MCF 10A (cell line): Measurements from ENCODE around the gene ENHO. TPM values are rescaled to one million over a fixed set of nuclear protein-coding genes. Genes with fewer than 3 reads are reported as not detected.
"Not testable (repeated sequence)": the region's sequence is repeated elsewhere in the genome, so short reads cannot be mapped to it uniquely, and the experiment has no call there.

Source experiments
- BruUV-seq: library from RNA; stranded (reverse); fragments of 400-500 nt; replicated peaks from 2 replicates; lab custom pipeline; 2021; lab: Mats Ljungman, UMichigan
- CTCF ChIA-PET: fragments of 300-600 bp; sonication (Branson Sonifier 250); formaldehyde crosslinking; extraction: SDS; loops from one replicate; lab custom pipeline; 2021; ENCODE audit warnings: antibody characterized with exemption, inconsistent platforms; lab: Yijun Ruan, JAX
- POLR2A ChIA-PET: fragments of 300-600, 350-650 bp; sonication (Branson Sonifier 250); formaldehyde crosslinking; extraction: SDS; loops from one replicate; lab custom pipeline; 2020; ENCODE audit warnings: antibody characterized with exemption, inconsistent platforms; lab: Yijun Ruan, JAX
- DNase-seq: peaks from one replicate; pipeline ENCODE4 v3.0.0-alpha.2; 2018; ENCODE audit not compliant: unreplicated experiment
- H3K27ac Mint-ChIP-seq: one replicate; pipeline ENCODE4 v1.8.0; 2022; ENCODE audit warnings: mild to moderate bottlenecking, low read depth, mixed read lengths; ENCODE audit not compliant: unreplicated experiment
- H3K27me3 Mint-ChIP-seq: one replicate; pipeline ENCODE4 v1.8.0; 2022; ENCODE audit warnings: mixed read lengths; ENCODE audit not compliant: insufficient read depth, unreplicated experiment
- H3K36me3 Mint-ChIP-seq: one replicate; pipeline ENCODE4 v1.8.0; 2022; ENCODE audit warnings: mild to moderate bottlenecking, moderate library complexity, mixed read lengths; ENCODE audit not compliant: insufficient read depth, unreplicated experiment
- H3K4me1 Mint-ChIP-seq: one replicate; pipeline ENCODE4 v1.8.0; 2022; ENCODE audit warnings: mixed read lengths; ENCODE audit not compliant: insufficient read depth, unreplicated experiment
- H3K4me3 Mint-ChIP-seq: one replicate; pipeline ENCODE4 v1.8.0; 2022; ENCODE audit warnings: mild to moderate bottlenecking, moderate library complexity, mixed read lengths; ENCODE audit not compliant: unreplicated experiment
- H3K9me3 Mint-ChIP-seq: one replicate; pipeline ENCODE4 v1.8.0; 2022; ENCODE audit warnings: mixed read lengths; ENCODE audit not compliant: unreplicated experiment
- CTCF ChIP-seq: fragments of 200-600 bp; IDR thresholded peaks from one replicate; pipeline ENCODE4 v1.8.0; 2022; ENCODE audit warnings: antibody characterized with exemption, mild to moderate bottlenecking; ENCODE audit not compliant: unreplicated experiment
- intact Hi-C: fragments of 100-400 bp; cut with micrococcal nuclease; formaldehyde crosslinking; loops from 2 replicates; pipeline ENCODE4 v1.14.1; 2022
- total RNA-seq: library from RNA; stranded (reverse); gene quantifications from 2 replicates; pipeline ENCODE4 v1.2.3, GENCODE V29; 2022

ENHO gene
- total RNA-seq, 1 experiment from 2014 or later, result not detected

GRCh38 chr9:34486572-34486971 is 36.2 kb downstream of the ENHO start:
- CTCF ChIA-PET, result no interaction called here
- POLR2A ChIA-PET, result no interaction called here
- Mint-ChIP-seq H3K27me3 (peaks cover 55% of the 10 kb centered on the region), H3K9me3 (no peaks in the 10 kb centered on the region), H3K27ac (no peak overlapping the region), H3K36me3 (no peaks in the 10 kb centered on the region), H3K4me1 (no peaks in the 10 kb centered on the region), H3K4me3 (no peak overlapping the region)
- intact Hi-C loops, result no loop called here
- no peak for TF ChIP-seq CTCF
- no peak for DNase-seq
- no TSS peak for BruUV-seq

GRCh38 chr9:34485822-34486221 is 37.0 kb downstream of the ENHO start:
- Mint-ChIP-seq H3K4me3 (no peak overlapping the region), H3K27ac (no peak overlapping the region), H3K9me3 (no peaks in the 10 kb centered on the region), H3K27me3 (peaks cover 48% of the 10 kb centered on the region), H3K36me3 (no peaks in the 10 kb centered on the region), H3K4me1 (no peaks in the 10 kb centered on the region)
- ChIA-PET POLR2A (no interaction called here), CTCF (no interaction called here)
- TF ChIP-seq CTCF, result no peak
- no peak for DNase-seq
- BruUV-seq, result no TSS peak
- intact Hi-C loops, result no loop called here

- Mint-ChIP-seq H3K9me3 (no peaks in the 10 kb centered on the region), H3K4me1 (no peaks in the 10 kb centered on the region), H3K27ac (no peak overlapping the region), H3K27me3 (peaks cover 40% of the 10 kb centered on the region), H3K4me3 (no peak overlapping the region), H3K36me3 (no peaks in the 10 kb centered on the region)
- intact Hi-C loops, result no loop called here
- BruUV-seq, result no TSS peak
- no peak for DNase-seq
- POLR2A ChIA-PET, result no interaction called here
- no peak for TF ChIP-seq CTCF
- CTCF ChIA-PET, result interaction anchor here (1.2 kb wide), 1 partner anchor 16 kb away, joined by 3 read pairs; no protein-coding TSS in a partner anchor
These were observed 38.1 kb downstream of the ENHO start for GRCh38 chr9:34484678-34485077.

DNA sequence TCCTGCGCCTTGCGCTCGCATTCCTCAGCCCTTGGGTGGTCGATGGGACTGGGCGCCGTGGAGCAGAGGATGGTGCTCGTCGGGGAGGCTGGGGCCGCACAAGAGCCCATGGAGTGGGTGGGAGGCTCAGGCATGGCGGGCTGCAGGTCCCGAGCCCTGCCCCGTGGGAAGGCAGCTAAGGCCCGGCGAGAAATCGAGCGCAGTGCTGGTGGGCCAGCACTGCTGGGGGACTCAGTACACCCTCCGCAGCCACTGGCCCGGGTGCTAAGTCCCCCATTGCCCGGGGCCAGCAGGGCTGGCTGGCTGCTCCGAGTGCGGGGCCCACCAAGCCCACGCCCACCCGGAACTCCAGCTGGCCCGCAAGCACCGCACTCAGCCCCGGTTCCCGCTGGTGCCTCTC is 40.0 kb downstream of the ENHO start:
- intact Hi-C loops, H3K4me3 Mint-ChIP-seq, DNase-seq, BruUV-seq, POLR2A ChIA-PET, H3K9me3 Mint-ChIP-seq, H3K4me1 Mint-ChIP-seq, H3K27ac Mint-ChIP-seq, CTCF ChIA-PET, H3K36me3 Mint-ChIP-seq: not testable (repeated sequence)
- H3K27me3 Mint-ChIP-seq, result peaks cover 40% of the 10 kb centered on the region

GRCh38 chr9:34481620-34482019 is 41.2 kb downstream of the ENHO start:
- H3K27ac Mint-ChIP-seq, H3K36me3 Mint-ChIP-seq, H3K4me3 Mint-ChIP-seq, H3K9me3 Mint-ChIP-seq, DNase-seq, POLR2A ChIA-PET, H3K4me1 Mint-ChIP-seq, intact Hi-C loops, BruUV-seq: not testable (repeated sequence)
- H3K27me3 Mint-ChIP-seq, result peaks cover 40% of the 10 kb centered on the region
- CTCF ChIA-PET, result interaction anchor here (0.7 kb wide), 1 partner anchor 59 kb away, joined by 3 read pairs; no protein-coding TSS in a partner anchor
